GM19438 (cell line): ENCODE results near the gene PDLIM5.
"Not testable (repeated sequence)": the region's sequence is repeated elsewhere in the genome, so short reads cannot be mapped to it uniquely, and the experiment has no call there.

Source experiments
- ATAC-seq: cut with Tn5 transposase; IDR thresholded peaks from one replicate; pipeline ENCODE4 v1.9.1; 2021; ENCODE audit warnings: low read depth; ENCODE audit not compliant: unreplicated experiment

The PDLIM5 gene

DNA sequence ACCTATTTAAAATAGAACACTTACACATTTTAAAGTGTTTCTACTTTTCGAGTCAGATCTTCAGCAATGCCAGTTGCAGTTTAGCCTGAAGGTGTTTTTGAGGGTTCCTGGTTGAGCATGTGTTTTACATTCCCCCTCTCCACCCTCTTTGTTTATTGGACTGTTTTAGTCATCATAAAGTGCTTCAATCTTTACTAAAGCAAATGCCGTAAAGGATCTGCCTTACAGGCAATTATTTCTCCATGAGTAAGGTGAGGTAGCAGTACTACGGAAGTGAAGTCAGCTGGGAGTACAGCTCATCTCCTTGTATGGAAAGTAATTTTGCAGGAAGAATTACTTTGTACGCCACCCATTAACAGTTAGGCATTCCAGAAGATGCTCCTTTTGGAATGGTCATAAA, 36.9 kb downstream of the PDLIM5 start:
- no peak for ATAC-seq

DNA sequence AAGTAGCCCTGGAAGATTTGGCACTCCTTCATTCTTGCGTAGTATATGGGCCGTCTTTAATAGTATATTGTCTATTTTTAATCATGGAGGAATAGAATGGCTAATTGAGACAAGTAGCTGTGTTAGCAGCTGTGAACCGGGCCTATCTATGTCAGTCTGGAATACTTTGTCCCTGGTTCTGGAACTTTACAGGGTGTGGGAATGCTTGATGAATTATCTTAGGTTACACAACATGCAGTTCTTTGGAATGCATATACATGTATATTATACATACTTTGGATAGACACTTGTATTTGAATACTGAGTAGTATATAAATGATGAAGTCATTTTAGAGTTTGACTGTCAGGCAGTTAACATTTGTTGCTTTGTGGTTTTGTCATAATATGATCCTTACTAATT, 37.4 kb downstream of the PDLIM5 start:
- no peak for ATAC-seq

DNA sequence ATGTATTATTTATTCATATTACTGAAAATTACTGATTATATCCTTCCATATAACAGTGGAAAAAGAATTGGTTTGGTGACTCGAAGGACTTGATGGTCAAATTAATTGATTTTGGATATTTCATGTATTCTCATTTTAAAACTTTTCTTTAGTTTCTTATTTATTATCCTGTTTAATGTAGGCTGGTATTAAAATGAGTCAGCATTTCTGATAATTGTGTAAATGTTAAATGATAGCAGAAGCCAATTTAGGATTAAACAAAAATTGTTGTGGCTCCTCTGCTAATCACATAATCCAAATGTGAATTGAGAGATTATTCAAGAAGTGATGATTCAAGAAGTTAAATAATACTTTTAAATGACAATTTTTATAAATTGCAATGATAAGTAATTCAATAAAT, 38.7 kb downstream of the PDLIM5 start:
- no peak for ATAC-seq

DNA sequence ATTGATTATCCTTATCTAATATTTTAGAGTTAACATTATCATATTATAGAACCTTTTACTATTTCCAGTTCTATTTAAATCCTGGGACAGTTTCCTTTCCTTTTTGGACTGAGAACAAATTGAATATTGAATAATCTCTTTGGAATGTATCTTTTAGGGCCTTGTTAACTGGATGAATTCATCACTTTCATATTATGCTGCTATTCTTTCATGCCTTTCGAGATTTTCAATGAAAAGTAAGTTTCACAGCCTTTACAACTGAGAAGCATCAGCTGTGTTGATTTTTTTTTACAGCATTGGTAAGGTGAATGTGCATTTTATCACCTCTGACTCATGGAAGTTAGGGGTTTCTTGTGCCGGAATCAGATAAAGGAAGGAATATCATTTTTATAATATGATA, 39.6 kb downstream of the PDLIM5 start:
- ATAC-seq = no peak

DNA sequence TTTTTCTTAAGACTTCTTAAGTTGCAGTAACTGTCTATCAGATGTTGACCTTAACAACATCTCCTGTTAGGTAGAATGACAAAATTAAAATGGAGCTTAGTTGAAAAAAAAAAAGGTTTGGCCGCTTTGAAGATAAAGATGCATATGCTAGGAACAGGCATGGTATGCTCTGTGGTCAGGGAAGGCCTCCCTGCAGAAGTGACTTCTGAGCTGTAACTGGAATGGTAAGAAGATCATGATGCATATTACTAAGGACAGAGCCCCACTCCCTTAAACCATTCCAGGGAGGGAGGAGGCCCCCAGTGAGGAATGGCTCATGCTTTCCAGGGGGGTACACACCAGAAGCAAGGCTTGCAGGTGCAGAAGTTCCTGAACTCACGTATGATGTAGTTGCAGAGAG, 43.7 kb downstream of the PDLIM5 start:
- ATAC-seq = no peak

DNA sequence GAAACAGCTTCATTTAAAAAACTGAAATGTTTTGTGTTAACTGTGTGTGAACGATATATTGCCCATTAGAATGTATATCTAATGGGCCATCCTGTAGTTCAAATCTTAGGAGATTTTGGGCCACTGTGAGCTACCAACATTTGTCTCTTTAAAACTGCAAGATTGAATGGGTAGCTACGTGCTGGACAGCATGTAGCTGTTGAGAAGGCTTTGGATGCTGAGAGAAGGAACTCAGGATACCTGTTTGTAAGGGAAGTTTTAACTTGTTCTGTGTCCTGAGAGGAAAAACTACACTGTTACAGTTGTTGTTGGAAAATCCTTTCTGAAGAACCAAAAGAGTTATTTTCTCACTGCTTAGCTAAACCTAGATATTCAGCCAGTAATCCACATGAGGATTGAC, 45.9 kb downstream of the PDLIM5 start:
- no peak for ATAC-seq

DNA sequence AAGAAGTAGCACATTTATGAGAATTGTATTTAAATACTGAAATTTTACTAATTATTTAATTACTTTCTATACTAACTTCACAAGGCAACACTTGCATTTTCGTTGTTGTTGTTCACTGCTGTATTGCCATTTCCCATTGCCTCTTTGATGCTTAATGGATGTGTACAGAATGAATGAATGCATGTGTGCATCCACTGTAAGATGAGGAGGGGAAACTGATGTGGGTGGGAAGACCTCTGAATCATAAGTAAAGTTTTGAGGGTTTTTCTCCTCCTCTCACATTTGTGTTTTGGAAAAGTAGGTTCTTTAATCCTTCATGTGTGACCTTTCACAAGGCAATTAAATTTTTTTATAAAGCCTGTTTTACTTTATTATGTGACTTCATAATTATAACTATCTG, 46.8 kb downstream of the PDLIM5 start:
- no peak for ATAC-seq

DNA sequence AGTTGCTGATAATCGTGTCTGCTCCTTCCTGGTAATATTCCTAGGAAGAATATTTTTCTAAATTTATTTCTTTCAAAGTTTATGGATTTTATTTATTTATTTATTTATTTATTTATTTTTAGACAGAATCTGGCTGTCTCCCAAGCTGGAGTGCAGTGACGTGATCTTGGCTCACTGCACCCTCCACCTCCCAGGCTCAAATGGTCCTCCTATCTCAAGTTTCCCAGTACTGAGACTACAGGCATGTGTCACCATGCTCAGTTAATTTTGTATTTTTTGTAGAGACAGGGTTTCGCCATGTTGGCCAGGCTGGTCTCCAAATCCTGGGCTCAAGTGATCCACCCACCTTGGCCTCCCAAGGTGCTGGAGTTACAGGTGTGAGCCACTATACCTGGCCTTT, 48.9 kb downstream of the PDLIM5 start:
- no peak for ATAC-seq

DNA sequence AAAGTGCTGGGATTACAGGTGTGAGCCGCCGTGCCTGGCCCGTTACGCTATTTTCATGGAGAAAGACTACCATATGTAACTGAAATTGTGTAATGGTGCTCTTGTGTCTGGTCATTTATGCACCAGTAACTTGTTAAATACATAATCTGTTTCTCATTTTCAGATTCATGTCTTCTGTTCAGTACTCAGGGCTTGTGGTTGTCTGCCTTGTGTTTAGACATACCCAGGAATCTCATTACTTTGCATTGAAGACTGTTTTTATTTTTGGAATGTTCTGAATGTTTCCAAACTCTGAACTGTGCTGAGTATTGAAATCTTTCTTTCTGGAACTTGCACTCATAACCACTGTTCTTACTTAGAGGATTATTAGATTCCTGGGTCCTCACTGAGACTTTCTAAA, 52.8 kb downstream of the PDLIM5 start:
- ATAC-seq = no peak

DNA sequence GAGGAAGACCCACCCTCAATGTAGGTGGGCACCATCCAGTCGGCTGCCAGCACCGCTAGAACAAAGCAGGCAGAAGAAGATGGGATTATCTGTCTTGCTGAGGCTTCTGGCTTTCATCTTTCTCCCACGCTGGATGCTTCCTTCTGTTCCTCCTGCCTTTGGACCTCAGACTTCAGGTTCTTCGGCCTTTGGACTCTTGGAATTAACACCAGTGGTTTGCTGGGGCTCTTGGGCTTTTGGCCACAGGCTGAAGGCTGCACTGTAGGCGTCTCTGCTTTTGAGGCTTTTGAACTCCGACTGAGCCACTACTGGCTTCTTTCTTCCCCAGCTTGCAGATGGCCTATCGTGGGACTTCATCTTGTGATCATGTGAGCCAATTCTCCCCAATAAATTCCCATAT, 55.1 kb downstream of the PDLIM5 start:
- no peak for ATAC-seq

DNA sequence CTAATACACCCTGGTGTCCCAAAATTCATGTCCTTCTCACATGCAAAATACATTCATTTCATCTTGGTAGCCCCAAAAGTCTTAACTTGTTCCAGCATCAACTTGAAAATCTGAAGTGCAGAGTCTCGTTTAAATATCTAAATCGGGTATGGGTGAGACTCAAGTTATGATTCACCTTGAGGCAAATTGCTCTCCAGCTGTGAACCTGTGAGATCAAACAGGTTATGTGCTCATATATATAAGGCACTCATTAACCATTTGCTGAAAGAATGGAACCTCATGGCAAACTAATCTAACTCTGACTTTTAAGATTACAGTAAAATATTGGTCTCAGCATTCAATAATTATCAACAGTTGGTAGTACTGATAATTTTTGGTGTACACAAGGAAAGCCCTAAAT, 55.5 kb downstream of the PDLIM5 start:
- no peak for ATAC-seq

DNA sequence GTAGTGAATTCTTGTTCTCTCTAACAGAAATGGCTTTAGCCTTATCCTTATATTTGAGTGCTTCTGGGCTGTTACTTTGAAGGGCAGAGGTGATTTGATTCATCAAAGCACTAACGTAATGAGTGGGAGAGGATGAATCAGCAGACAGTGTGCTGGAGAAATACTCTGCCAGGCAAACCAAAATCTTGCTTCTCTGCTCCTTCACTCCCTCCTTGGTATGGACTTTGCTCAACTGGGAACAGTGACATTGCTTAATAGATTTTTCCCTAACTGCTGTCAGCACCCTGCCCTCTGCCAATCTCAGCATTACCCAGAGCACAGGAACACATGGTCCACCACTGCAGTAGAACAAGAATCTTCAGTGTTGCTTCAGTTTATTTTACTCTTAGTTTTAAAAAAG, 56.0 kb downstream of the PDLIM5 start:
- ATAC-seq = no peak

DNA sequence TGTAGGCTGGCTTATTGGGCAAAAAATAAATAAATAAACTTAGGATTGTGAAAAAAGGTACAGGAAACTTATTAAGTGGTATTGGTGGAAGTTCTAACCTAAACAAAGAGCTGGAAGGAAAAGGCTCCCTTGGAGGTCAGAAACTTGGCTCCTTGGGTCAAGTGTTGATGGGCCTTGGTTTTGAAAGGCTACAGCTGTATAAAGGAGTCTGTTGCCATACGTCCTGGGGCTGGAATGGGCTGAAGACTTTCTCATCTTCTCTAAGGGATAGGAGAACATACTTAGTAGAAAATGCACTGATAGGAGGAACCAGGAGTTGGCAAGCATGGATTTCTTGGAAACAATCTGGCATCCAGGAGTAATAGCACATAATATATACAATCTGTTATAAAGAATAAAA, 56.6 kb downstream of the PDLIM5 start:
- no peak for ATAC-seq

DNA sequence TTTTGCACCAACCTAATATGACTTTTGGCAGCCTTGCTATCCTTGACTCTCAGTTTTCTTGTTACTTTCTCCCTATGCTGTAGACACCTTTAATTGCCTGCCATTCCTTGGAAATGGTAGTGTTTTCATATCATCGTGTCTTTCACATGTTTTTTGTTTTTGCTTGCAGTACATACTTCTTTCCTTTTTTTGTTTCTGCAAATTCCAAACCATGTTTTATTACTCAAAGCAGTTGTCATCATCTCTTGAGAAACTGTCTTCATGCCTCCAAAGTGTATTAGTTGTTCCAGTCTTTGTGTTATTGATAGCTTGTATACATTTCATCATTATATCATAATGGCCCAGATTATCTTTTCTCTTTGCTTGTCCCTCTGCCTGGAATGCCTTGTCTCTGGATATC, 57.1 kb downstream of the PDLIM5 start:
- ATAC-seq = no peak

DNA sequence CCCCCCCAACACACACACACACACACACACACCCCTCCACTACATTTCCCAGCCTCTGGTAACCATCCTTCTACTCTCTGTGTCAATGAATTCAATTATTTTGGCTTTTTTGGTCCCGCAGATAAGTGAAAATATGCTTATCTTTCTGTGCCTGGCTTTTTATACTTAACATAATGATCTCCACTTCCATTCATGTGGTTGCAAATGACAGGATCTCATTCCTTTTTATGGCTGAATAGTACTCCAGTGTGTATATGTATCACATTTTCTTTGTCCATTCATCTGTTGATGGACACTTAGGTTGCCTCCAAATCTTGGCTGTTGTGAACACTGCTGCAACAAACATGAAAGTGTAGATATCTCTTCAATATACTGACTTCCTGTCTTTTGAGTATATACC, 59.8 kb downstream of the PDLIM5 start:
- ATAC-seq = no peak

DNA sequence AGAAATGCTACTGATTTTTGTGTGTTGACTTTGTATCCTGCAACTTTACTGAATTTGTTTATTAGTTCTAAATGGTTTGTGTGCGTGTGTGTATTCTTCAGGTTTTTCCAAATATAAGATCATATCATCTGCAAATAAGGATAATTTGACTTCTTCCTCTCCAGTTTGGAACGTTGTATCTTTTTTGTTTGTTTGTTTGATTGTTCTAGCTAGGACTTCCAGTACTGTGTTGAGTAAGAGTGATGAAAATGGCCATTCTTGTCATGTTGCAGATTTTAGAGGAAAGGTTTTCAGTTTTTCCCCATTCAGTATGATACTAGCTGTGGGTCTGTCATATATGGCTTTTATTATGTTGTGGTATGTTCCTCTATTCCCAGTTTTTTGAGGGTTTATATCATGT, 61.8 kb downstream of the PDLIM5 start:
- not testable (repeated sequence) for ATAC-seq

DNA sequence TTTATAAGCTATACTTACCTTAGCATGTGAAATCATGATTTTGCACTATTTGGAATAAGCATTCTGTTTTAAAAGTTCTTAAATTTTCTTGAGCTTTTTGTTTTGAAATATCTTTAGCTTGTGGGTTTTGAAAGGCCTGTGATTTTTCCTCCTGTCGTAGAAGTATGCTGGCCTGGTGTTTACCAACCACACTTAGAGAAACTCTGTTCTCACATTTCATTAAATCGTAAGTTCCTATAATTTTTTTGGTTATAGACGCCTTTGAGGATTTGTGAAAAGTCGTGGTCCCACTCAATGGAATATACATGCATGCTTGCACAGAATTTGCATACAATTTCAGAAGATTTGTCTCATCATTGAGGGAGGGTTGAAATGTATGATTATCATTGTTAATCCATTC, 63.6 kb downstream of the PDLIM5 start:
- no peak for ATAC-seq

DNA sequence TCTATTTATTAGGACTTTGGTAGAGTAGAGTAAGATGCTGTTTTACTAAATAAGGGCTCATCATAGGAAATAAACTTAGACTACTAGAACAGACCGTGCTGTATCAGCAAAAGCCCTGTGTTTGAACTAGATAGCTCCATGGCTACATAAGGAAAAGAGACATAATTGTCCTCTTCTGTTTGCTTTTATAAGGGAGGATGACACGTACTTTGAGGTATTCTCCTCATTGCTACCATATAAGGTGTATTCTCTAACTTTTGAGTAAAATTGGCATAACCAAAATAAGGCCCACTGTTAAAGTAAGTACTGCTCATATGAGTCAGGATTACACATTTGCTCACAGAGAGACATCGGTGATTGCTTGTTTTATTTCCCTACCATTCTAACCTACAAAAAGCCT, 64.3 kb downstream of the PDLIM5 start:
- no peak for ATAC-seq

DNA sequence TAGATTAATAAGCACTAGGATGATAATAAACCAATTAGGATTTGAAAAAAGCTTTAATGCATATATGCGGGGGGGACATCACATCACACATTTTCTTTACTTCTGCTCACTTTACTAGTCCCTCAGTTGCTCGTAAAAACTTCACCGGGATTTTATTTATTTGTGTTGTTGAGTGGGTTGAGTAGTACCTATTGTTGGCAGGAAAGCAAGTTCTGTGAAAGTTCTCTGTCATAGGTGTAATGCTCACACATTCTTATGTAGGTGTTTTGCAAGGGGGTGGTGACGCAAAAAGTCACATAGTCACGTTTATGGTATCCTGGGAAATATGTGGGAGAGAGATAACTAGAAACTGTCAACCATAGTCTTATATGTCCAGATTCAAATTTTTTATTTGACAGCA, 65.3 kb downstream of the PDLIM5 start:
- ATAC-seq = no peak

DNA sequence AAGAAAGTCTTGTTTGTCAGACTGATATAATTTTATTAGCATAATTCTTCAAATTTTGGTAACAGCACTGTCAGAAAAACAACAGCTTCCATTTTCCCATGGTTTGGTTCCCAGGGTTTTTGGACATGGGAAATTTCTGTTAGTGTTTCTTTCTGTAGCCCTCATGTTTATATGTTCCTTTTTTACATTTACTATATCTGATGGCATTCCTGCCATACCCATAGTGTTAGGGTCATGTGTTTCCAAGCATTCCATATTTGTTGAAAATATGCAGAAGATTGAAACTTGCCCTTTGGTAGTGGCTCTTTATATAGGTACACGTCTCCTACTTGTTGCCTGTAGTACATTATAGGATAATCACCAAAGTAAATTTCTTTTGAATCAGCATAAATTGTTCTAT, 65.8 kb downstream of the PDLIM5 start:
- no peak for ATAC-seq

DNA sequence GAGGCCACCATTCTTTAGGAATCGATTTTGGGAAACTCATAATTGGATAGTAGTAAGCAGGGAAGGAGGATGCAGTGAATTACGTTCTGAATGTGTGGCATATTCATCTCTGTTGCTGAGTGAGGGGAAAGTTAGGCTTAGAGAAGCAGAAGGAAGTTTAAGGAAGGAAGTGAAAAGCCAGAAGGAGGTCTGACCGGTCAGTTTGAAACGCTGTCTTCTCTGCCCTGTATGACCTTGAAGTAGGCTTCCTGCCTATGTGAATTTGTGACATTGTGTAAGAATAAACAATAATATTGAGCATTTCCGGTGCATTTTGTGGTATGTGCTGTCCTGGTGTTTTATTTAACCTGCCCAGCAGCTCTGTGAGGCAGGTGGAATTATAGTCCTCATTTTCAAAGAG, 67.3 kb downstream of the PDLIM5 start:
- ATAC-seq = peak; percentile 54

DNA sequence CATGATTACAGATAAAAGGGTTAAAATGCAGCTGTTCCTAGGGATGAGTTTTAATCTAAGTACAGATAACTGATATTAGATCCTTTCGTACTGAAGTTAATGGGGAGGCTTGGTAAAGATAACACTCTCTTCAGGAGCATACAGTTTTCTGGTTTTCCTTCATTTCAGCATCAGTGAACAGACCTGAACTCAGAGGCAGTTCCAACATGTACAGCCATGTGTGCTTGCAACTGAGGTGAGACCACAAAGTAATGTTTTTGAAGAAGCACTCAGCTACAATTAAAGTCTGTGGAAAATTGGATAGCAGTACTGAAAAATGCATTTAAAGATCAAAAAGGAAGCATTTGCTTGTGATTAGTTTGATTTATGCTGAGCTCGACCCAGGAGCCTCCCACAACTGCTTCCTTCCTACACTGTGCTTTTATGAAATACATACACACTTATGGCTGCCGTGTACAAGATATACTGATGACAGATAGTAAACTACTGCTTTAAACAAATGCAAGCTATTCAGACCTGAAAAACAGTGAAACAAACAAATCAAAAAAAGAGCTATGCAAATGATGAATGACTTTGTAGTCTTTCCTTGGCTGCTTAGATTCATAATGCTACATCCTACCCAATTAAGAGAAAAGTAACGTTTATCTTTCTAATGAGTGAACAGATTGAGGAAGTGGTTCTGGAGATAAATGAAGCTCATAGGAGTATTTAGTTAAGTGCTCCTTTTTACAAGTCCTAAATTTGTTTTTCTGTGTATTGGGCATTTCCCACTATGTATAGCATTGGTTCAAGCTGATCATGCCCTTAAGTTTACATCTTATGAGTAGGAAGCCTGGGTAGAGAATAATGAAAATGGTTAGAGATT, 68.4 kb downstream of the PDLIM5 start:
- ATAC-seq = no peak

DNA sequence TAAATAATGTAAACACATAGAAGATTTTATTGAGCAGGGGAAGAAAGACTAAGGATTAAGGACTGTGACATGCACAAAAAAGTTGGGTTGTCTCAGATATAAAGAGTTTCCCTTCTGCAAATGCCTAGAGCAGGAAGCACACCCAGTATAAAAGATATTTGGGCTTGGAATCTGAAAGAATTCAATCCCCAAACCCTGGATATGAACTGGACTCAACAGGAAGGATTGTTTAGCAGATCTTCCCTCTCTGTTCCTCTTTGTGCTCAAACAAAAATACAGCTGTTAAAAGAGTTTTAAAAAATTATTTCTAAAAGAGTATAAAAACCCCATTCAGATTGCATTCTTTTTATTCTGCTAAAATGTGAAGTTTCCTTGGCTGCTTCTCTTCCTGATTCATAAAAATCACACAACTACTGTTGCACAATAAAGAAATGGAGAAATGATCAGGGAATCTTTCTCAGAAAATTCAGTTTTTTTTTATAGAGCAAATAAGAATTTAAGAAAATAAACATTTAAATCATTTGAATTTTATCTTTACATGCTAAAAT, 71.4 kb downstream of the PDLIM5 start:
- no peak for ATAC-seq
